GM21619 (cell line): ENCODE results near the gene ARHGAP15.

ENCODE experiments used
- ATAC-seq: cut with Tn5 transposase; IDR thresholded peaks from one replicate; pipeline ENCODE4 v1.9.1; 2021; ENCODE audit not compliant: unreplicated experiment

The ARHGAP15 gene

DNA sequence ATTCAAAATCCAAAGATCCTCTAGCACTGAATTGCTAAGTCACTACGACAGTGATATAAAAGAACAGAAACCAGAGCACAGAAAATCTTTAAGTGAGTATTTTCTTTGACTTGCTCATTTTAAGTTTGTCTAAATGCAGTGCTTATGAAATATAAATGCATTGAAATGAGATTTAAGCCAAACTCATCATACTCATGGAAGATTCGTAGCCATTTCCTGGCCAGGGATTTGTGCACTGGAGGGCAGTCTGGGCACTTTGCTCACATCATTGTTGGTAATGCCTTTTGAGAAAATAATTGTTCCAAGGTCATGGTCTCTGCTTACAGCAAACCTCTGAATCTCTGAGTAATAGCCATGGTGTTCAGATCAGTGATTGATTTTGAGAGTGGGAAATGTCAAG lies 307.7 kb downstream of the ARHGAP15 start:
- ATAC-seq, result no peak

DNA sequence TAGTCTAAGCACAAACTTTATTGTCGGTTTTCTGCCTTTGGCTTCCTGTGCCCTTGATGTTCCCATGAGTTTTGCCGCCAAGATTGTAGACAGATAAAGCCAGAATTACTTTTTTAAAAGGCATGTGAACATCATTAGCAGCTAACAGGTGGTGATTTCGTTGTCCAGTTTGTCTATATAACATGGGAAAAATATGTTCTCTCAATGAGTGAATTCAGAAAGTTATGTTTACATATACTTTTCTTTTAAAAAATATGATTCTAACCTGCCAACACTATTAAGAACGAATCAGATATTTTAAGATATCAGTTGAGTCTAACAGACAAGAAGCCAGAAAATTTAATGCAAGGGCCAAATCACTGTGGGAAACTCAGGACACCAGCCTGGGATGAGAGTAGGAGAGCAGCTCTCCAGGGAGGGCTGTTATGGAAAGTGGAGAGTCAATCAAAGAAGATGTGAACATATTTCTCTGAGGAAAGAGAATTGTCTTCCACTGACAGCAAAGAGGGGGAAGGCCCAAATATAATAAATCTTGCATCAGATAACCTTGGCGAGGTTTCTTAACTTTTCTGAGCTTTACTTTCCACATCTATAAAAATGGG lies 311.3 kb downstream of the ARHGAP15 start:
- ATAC-seq, result no peak

DNA sequence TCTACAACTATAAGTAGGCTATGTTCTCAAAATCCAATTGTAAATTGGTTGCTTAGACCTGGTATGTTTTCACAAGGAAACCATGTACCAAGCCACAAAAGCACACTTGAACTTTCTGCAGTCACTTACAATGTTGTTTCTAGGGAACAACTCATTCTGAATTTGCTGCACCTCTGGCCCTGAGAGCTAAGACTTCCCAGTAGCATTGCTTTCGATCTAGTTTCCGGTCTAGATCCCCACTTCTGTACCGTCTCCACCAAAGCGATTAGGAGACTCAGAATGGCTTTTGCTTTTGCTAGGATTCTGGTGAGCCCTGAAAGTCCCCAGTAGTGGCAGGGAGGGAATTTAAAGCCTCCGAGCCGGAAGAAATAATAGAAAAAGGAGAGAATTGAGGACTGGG lies 313.0 kb downstream of the ARHGAP15 start:
- no peak for ATAC-seq

- peak; percentile 76 for ATAC-seq
Measured at GRCh38 chr2:143451642-143452281, 322.5 kb downstream of the ARHGAP15 start.

DNA sequence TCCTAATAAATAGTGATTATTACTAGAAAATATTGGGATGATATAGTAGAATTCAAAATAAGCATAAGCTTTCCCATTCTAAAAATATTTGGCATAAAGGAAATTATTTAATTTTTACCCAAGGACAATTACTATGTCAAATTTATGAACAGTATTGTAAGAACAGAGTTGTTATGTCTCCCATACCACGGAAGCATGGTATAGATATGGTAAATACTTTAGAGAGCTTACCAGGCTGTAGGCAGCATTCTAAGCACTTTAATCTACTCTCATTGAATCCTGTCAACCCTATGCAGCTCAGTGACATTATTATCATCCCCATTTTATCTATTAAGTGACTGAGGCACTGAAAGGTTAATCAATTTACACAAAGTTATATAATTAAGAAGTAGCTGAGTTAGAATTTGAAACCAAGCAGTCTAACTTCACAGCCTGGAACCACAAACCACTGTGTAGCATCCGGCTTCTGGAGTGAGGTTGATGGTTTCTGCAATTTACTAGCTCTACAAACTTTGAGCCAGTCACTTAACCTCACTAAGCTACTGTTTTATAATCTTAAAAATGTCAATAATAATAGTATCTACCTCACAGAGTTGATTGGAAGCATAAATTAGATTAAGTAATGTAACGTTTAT lies 323.7 kb downstream of the ARHGAP15 start:
- ATAC-seq, result peak; percentile 57

DNA sequence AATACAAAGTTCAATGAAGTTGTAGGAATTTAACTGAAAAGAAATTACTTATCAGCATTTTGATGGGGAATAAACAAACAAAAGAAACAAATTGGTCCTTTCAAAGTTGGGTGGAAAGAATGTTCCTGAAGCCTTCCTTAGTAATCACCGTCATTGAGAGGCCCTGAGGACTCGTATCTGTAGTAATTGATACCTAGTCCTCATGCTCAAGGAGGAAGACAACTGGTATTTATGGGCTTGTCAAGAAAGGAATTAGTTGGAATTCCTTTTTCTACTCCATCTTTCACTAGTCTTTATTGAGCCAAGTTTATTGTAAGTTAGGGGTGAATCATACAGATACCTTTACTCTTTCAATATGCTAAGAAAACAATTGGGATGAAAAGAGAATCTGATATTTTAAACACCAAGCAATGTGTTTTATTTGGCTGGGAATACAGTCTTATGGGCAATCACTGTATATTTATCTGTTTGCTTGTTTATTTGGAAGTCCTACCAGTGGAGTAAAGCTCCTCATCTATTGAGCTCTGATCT lies 324.8 kb downstream of the ARHGAP15 start:
- ATAC-seq, result no peak

DNA sequence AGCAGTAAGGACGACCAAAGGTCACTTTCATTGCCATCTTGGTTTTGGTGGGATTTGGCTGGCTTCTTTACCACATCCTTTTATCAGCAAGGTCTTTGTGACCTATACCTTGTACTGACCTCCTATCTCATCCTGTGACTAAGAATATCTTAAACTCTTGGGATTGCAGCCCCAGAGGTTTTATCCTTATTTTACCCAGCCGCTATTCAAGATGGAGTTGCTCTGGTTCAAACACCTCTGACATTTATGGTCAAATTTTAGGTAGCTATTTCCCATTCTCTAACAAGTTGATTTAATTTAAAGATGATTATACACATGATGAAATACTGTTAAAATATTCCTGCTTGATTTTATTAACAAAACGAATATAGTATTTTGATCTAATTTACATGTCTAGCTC lies 326.1 kb downstream of the ARHGAP15 start:
- no peak for ATAC-seq

GRCh38 chr2:143458258-143459190 lies 329.3 kb downstream of the ARHGAP15 start:
- no peak for ATAC-seq

GRCh38 chr2:143460382-143460781 lies 331.2 kb downstream of the ARHGAP15 start:
- no peak for ATAC-seq

DNA sequence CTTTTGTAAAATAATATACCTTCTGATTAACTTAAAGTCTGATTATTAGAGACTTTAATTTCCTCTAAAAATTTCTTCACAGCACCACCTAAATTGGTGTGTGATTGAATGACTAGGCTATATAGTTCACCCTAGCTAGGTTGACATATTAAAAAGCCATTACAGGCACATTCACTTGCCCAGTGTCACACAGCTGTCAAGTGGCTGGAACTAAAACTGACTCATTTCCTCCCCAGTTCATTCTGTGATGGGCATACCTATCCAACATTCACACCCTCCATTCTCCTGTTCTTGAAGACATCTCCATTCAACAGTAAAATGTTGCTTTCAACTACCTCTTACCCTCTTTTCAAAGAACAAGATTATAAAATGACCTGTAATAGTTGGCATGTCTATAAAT lies 334.5 kb downstream of the ARHGAP15 start:
- ATAC-seq, result peak; percentile 74

GRCh38 chr2:143466391-143466790 lies 337.2 kb downstream of the ARHGAP15 start:
- ATAC-seq, result no peak

- no peak for ATAC-seq
Measured at GRCh38 chr2:143467011-143467410, 337.8 kb downstream of the ARHGAP15 start.

DNA sequence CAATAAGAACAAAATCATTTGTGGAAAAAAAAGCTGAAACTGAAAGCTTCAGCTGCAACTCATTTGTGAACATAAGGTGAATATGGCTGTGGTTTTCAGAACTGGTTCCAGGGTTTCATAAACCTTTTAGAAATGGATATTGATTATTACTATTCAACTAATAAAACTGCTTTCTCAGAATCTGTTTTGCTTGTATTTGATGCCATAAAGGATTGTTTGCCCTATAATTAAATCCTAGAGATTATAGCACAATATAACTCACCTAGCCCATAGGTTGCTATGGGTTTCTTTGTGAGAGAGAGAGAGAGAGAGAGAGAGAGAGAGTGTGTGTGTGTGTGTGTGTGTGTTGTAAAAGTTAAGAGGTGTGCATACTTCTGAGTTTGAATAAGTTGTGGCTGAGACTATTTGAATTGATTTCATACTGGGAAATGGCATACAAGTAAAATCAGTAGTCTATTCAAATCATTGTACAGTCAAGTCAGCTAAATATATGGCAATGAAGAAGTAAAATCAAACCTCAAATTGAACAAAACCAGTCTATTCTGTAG lies 339.2 kb downstream of the ARHGAP15 start:
- ATAC-seq, result peak; percentile 57

GRCh38 chr2:143469323-143469722 lies 340.1 kb downstream of the ARHGAP15 start:
- no peak for ATAC-seq

- ATAC-seq, result no peak
Measured at GRCh38 chr2:143471550-143471949, 342.3 kb downstream of the ARHGAP15 start.

- ATAC-seq, result no peak
Measured at GRCh38 chr2:143473216-143473615, 344.0 kb downstream of the ARHGAP15 start.

GRCh38 chr2:143473820-143474219 lies 344.6 kb downstream of the ARHGAP15 start:
- no peak for ATAC-seq

GRCh38 chr2:143474586-143474985 lies 345.4 kb downstream of the ARHGAP15 start:
- no peak for ATAC-seq

DNA sequence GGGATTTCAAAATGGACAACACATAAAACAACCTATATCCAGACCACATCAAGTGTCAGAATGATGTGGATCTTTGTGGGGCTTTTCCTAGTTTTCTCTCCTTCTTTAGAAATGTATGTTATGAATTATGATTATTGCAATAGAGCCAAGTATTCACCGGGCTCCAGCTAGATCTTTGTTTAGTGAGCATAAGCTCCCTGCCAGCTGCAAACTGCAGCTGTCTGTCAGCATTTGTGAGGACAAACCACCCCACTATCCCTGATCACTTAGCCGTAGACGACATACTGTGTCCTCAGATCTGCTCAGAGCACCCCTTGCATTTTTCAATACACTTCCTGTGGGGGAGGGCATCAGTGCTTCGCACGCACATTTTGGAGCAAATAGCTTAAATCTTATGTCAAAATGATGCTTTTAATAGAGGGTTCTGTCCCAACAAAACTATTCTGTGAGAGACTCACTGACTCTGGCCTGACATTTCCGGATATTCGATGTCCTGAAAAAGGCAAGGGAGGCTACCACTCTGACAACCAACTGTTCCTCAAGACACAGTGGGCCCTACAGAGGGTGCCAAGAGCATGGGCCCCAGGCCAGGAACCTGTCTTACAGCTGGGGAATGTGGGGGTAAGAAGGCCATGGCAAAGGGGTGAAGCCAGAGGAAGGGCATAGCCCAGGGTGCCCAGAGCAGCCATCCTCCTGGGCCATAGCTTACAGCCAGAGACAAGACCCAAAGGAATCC lies 346.0 kb downstream of the ARHGAP15 start:
- ATAC-seq, result no peak
